NCI-H2171 treated with DMSO at 0.1 percent for 48 hours (cell line): ENCODE data around the gene FGF22.
"Not testable (repeated sequence)": the region's sequence is repeated elsewhere in the genome, so short reads cannot be mapped to it uniquely, and the experiment has no call there.

ENCODE experiments used
- DNase-seq: peaks from one replicate; lab custom pipeline; 2025; lab: John Stamatoyannopoulos, UW

Gene FGF22

DNA sequence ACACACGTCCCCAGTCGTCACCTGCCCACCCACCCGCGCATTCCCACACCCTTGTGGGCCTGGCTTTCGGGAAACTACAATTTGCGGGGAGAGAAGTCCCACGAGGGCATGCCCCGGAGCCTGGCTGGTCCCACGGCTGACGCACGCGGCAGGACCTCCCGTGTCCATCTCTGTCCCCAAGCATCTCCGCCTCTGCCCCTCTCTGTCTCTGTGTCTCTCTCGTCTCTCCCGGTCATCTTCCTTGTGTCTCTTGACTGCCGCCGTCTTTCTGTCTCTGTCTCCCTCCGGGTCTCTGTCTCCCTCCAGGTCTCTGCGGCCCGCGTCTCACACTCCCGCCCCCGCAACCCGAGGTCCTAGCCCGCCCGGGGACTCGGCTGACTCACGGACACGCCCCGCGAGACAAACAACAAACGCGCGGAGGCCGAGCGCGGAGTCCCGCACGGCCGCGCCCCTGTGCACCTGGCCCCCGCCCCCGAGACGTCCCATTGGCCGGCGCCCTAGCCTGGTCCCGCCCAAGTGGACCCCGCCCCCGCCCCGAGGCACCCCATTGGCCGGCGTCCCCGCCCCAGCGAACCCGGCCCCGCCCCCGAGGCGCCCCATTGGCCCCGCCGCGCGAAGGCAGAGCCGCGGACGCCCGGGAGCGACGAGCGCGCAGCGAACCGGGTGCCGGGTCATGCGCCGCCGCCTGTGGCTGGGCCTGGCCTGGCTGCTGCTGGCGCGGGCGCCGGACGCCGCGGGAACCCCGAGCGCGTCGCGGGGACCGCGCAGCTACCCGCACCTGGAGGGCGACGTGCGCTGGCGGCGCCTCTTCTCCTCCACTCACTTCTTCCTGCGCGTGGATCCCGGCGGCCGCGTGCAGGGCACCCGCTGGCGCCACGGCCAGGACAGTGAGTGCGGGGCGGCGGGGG lies at the start of gene FGF22:
TSS of gene FGF22 (plus strand) at position 627 of the 908 bp plus-strand sequence. CDS start at position 674, 47 bp downstream.
- DNase-seq: peak; percentile 76

DNA sequence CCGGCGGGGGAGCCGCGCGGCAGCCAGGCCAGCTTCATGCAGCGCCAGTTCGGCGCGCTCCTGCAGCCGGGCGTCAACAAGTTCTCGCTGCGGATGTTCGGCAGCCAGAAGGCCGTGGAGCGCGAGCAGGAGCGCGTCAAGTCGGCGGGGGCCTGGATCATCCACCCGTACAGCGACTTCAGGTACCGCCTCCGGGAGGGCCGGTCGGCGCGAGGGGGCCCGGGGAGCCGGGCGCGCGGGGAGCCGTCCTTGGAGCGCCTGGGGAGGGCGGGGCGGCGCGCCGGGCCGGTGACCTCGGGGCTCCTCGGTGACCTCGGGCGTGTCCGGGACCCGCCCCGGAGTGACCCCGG lies 49.3 kb upstream of the FGF22 start:
- DNase-seq: no peak

DNA sequence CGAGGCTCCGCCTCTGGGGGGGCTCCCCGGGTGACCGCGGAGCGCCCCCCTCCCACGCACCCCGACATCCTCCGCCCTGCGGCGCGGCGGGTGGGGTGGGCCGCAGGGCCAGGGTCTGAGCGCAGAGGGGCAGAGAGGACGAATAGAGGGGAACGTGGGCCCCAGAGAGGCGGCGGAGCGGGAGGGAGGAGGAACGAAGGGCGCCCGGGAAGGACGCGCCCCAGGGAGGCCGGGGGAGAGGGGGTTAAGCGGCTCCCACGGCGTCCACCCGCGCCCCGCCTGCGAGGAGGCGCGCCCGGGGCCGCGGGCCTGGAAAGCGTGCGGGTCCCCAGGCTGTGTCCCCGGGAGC lies 49.0 kb upstream of the FGF22 start:
- no peak for DNase-seq

DNA sequence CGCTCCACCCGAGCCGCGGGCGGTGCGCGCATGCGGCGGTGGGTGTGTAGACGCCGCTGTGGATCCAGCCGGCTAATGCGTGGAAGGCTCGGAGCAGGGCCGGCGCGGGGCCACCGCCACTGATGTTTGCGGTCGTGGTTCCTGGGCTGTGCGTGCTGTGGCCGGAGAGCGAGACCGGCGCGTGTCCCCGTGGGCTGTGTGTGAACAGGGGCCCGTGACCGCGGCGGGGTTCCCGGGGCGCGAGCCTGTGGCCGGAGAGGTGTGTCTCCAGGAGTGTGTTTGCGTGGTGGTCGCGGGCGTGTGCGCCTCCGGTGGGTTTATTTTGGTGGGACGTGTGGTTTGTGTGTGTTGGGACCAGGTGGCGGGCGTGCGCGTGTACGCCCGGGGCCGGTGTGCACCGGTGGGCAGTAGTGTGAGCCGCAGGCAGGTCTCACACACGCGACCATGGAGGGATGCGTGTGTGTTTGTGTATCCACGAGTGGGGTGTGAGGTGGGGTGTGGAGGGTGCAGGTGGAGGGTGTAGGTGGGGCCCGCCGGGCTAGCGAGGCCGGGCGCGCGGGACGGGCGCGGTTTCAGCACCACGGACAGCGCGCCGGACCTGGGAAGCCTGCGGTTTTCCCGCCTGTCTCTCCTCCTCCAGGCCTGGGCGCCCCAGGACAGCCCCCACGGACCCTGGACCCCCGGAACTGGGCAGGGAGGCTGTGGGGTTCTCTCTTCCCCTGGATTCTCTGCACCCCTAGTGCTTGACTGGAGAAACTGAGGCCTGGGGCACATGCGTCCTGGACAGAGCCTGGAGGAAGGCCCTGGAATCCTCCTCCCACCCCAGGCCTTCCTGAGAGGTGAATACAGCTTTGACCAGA lies 48.4 kb upstream of the FGF22 start:
- no peak for DNase-seq

DNA sequence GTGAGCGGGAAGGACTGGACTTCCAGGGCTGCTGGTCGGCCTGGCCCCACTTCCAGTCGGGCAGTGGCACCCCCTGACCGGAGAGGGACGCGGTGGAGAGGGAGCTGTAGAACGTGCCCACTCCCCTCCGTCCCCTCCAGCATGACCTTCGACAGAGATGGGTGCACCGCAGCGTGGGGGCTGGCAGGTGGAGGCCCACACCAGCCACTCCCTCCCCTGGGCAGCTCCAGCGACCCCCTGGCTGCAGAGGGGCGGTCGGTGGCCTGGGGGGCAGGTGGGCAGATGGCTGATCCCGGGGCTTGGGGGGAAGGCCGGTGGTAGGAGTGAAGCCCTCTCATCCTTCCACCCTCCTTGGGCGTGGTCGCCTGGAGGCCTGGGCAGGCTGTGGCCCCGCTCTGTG lies 47.6 kb upstream of the FGF22 start:
- DNase-seq: no peak

DNA sequence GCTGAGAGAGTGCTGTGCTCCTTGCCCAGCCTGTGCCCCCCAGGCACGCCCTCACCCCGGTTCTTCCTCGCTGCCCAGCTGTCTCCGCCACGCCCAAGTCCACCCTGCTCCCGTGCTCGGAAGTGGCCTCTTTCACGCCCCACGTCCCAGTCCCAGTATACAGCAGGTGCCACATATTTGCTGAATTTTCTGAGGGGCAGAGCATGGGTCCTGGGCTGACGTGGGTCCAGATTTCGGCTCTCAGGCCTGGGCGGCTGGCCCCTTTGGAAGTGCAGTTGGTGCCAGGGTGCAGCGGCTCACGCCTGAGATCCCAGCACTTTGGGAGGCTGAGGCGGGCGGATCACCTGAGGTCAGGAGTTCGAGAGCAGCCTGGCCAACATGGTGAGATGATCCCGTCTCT lies 46.6 kb upstream of the FGF22 start:
- no peak for DNase-seq

DNA sequence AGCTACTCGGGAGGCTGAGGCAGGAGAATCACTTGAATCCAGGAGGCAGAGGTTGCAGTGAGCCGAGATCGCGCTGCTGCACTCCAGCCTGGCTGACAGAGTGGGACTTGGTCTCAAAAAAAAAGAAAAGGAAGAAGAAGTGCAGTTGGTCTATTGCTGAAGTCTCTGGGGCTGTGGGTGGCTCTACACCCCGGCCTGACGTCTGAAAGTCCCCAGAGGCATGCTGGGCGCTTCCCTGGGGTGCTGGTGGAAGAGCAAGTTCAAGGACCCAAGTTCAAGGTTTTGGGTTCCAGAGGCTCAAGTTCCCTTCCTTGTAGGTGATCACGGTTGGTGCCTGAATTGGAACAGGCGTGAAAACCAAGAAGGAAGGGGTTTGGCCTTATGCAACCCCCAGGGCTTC lies 46.2 kb upstream of the FGF22 start:
- DNase-seq: no peak

DNA sequence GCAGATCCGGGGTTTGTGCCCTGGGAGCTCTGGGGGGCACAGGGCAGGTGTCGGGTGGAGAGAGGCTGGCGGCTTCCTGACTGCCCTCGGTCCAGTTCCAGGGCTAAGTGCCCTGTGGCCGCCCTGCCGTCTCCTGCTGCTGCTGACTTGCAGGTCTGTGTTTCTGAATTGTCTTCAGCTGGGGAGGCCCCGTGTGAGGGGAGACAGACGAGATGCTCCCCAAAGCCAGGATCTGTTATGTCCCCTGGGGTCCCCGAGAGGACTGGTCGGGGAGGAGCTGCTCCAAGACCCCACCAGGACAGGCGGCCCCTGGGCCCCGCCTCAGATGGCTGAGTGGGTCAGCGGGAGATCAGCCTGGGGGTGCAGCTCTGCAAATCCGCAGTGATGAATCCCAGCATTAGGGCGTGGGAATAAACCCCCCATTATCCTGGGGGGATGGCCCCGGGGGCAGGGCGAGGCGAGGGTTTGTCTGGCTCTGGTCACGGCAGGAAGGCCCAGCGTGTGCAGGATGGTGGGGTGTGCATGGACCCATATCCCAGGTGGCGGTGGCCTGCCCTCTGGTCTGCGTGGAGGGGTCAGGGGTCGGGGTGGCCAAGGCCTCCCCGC lies 45.3 kb upstream of the FGF22 start:
- DNase-seq: no peak

DNA sequence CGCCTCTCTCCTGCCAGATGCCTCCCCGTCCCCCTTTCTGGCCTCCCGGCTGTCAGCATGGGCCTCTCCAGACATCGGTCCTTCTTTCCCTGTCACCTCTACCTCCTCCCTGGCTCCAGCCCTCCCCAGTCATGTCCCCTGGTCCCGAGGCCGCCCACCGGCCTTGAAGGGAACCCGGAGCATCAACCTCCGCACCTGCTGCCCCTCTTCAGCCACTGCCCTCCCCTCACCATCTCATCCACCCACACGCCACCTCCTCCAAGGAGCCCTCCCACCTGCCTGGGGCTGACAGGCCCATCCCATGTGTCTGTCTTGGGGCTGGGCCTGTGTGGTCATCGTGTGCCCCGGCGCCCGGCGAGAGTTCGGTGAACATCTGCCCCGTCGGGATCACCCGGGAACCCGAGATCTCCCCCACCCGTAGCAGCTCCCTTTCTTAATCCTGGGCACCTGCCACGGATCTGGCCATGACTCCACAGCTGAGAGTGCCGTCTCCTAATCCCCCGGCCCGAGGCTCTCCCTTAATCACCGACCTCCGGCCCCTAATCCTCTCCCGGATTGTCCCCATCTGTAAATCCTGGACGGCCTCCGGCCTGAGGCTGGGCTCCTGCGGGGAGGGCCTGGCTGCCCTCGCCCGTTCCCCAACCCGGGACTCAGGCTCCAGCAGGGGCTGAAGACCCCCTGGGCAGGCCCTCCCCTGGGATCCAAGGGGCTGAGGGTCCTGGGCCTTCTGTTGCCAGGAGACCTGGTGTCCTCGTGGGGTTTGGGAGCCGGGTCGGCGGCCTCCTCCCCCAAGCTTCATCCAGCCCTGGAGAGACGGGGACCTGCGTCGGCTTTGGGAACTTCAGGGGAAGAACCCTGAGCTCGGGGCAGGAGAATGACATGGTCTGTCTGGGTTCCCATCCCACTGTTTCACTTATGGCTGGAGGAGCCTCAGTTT lies 44.1 kb upstream of the FGF22 start:
- no peak for DNase-seq

DNA sequence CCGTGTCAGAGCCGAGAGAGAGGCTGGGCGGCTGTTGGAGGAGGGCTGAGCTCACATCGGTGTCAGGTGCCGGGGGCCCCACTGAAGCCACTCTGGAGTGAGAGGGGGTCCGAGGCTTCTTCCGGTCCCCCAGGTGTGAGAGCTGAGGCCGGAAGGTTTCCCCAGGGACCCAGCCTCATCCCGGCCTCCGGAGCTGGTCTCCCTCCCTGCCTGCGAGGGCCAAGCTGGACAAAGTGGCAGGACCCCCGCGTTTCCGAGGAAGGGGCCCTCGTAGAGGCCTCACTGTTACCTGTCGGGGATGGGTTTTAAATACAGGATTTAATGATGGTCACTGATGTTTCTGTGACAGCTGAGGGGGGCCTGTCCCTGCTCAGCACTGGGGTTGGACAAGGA lies 43.4 kb upstream of the FGF22 start:
- DNase-seq: no peak

DNA sequence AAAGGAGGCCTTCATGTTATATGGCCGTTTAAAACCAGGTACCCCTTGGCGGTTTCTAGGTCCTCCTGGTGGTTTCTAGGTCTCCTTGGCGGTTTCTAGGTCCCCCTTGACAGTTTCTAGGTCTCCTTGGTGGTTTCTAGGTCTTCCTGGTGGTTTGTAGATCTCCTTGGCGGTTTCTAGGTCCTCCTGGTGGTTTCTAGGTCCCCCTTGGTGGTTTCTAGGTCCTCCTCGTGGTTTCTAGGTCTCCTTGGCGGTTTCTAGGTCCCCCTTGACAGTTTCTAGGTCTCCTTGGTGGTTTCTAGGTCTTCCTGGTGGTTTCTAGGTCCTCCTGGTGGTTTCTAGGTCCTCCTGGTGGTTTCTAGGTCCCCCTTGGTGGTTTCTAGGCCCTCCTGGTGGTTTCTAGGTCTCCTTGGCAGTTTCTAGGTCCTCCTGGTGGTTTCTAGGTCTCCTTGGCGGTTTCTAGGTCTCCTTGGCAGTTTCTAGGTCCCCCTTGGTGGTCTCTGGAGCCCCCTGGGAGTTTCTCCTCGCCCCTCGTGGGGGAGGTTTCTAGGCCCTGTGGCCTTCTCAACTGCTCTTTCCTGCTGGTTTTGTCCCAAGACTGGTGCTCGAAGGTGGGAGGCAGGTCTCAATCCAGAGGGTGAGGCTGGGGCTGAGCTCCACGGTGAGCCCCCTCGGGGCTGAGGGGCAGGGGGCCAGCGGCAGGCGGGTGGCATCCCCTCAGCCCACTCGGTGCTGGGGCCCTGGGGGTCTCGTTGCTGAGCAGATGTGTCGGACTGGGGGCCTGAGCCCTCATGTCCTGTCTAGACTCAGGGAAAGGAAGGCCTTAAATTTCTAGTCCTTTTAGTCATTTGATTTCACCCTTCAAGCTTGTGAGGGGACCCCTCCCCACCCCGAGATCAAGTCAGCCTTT lies 42.0 kb upstream of the FGF22 start:
- no peak for DNase-seq

DNA sequence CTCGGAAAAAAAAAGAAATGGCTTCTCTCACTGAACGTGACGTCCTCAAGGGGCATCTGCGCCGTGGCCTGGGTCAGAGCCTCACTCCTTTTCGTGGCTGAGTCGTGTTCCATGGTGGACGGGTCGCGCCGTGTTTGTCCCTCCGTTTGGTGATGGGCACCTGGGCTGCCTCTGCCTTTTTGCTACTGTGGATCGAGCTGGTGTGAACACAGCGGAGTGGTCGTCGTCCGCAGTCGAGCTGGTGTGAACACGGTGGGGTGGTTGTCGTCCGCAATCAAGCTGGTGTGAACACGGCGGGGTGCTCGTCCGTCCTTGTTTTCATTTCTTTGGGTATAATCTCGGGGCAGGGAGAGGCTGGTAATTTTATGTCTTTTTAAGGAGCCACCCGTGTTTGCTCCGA lies 38.4 kb upstream of the FGF22 start:
- DNase-seq: no peak

DNA sequence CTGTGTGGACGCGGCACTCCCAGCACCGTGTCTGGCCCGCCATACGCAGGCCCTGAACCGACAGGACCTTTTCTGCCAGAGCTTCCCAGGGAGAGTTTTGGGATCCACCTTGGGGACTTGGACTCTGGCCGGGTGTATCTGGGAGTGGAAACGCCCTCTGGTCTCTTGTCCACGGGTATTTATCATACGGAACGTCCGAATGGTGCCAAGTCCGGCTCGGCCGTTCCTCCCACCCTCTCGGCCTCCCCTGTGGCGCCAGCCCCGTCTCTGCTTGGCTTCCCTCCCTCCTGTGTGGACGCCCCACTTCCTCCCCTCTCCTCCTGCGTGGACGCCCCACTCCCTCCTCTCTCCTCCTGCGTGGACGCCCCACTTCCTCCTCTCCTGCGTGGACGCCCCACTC lies 37.9 kb upstream of the FGF22 start:
- DNase-seq: no peak

DNA sequence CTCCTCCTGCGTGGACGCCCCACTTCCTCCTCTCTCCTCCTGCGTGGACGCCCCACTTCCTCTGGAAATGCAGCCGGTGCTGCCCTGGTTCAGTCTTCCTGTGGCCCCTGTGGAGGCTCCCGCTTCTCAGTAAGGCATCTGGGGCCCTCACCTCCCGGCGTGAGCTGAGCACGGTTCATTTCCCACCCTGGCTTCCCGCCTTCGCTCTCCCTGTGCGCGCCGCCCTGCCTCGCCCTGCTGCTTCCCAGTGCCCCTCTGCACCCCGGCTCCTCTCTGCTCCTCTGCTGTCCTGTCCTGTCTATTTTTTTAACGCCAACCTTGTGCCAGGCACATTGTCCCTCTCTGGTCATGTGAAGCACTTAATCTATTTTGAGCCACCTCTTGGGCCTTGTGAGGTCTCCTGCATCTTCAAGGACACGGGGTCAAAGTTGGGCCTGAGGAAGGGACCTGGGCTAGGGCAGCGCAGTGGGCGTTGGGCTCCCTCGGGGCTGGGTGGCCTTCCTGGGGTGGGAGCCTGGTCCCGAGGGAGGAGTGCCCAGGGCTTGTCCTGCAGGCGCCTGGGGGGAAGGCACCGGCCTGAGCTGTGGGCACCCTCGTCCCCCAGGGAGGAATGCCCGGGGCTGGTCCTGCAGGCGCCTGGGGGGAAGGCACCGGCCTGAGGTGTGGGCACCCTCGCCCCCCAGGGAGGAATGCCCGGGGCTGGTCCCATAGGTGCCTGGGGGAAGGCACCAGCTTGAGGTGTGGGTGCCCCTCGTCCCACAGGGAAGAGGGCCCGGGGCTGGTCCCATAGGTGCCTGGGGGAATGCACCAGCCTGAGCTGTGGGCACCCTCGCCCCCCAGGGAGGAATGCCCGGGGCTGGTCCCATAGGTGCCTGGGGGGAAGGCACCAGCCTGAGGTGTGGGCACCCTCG lies 37.0 kb upstream of the FGF22 start:
- no peak for DNase-seq

DNA sequence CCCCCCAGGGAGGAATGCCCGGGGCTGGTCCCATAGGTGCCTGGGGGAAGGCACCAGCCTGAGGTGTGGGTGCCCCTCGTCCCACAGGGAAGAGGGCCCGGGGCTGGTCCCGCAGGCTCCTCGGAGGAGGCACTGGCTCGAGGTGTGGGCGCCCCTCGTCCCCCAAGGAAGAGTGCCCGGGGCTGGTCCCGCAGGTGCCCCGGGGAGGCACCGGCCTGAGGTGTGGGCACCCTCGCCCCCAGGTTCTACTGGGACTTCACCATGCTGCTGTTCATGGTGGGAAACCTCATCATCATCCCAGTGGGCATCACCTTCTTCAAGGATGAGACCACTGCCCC lies 36.4 kb upstream of the FGF22 start:
- not testable (repeated sequence) for DNase-seq

DNA sequence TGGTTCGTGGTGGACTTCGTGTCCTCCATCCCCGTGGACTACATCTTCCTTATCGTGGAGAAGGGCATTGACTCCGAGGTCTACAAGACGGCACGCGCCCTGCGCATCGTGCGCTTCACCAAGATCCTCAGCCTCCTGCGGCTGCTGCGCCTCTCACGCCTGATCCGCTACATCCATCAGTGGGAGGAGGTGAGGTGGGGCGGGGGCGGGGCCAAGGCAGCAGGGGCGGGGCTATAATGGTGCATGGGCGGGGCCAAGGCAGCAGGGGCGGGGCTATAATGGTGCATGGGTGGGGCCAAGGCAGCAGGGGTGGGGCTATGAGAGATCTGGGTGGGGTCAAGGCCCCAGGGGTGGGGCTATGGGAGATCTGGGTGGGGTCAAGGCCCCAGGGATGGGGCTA lies 35.9 kb upstream of the FGF22 start:
- DNase-seq: not testable (repeated sequence)

DNA sequence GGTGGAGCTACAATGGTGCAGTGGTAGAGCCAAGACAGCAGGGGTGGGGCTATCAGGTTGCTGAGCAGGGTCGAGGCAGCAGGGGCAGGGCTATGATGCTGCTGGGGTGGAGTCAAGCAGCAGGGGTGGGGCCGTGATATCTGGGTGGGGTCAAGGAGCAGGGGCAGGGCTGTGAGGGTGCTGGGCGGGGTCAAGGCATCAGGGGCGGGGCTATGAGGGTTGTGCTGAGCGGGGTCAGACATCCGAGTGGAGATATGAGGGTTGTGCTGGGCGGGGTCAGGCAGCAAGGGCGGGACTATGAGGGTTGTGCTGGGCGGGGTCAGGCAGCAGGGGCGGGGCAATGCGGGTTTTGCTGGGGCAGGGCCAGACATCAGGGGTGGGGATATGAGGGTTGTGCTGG lies 35.3 kb upstream of the FGF22 start:
- no peak for DNase-seq

DNA sequence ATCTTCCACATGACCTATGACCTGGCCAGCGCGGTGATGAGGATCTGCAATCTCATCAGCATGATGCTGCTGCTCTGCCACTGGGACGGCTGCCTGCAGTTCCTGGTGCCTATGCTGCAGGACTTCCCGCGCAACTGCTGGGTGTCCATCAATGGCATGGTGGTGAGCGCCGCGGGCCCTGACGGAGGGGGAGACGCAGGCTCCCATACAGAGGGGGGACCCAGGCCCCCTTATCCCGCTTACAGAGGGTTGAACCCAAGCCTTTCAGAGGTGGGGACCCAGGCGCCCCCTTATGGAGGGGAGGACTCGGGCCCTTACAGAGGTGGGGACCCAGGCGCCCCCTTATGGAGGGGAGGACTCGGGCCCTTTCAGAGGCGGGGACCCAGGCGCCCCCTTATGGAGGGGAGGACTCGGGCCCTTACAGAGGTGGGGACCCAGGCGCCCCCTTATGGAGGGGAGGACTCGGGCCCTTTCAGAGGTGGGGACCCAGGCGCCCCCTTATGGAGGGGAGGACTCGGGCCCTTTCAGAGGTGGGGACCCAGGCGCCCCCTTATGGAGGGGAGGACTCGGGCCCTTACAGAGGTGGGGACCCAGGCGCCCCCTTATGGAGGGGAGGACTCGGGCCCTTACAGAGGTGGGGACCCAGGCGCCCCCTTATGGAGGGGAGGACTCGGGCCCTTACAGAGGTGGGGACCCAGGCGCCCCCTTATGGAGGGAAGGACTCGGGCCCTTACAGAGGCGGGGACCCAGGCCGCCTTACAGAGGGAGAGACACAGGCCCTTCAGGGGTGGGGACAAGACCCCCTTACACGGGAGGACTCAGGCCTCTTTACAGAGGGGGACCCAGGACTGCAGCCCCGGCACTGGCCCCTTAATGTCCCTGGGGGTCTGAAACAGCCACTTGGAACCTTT lies 34.4 kb upstream of the FGF22 start:
- DNase-seq: not testable (repeated sequence)
